ENCODE results near the gene RAD18. TPM values are rescaled to one million over a fixed set of nuclear protein-coding genes. Genes with fewer than 3 reads are reported as not detected.
A peak's percentile ranks its signal among the peaks of the same experiment; 100 is the strongest.

The RAD18 gene
- total RNA-seq, 1 donor from 2014 or later, result 7.6 TPM

DNA sequence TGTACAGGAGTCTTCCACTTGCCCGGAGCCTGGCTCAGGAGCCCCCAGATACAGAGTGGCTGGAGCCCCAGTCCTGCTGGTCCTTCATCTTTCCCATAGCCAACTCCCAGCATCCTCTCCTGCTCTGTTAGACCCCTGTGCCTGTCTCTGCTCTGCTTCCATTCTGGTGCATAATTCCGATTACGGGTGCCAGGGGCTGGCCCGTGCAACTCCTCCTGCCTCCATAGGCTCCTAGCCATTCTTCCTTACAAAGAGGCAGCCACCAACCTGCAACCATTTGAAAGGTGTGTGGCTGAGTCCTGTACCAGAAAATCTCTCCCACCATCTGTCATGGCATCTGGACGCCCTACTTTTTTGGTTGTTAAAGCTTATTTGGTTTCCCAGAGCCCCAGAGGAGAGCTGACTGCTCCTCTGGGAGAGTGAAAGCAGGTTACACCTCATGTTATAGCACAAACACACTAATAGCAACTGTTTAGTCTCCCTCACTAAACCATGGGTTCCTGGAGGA, 5.2 kb upstream of the RAD18 start:
- Histone ChIP-seq H3K36me3 (ENCODE audit: control insufficient read depth, insufficient read depth, low read length) (no peaks in the 10 kb centered on the region), H3K27me3 (ENCODE audit: control insufficient read depth, insufficient read depth, low read length) (peaks cover 5% of the 10 kb centered on the region), H3K4me3 (ENCODE audit: low read depth, low read length) (no peak overlapping the region)
- DNase-seq (ENCODE audit: low read depth), result no peak
- TF ChIP-seq, protein P1, sequence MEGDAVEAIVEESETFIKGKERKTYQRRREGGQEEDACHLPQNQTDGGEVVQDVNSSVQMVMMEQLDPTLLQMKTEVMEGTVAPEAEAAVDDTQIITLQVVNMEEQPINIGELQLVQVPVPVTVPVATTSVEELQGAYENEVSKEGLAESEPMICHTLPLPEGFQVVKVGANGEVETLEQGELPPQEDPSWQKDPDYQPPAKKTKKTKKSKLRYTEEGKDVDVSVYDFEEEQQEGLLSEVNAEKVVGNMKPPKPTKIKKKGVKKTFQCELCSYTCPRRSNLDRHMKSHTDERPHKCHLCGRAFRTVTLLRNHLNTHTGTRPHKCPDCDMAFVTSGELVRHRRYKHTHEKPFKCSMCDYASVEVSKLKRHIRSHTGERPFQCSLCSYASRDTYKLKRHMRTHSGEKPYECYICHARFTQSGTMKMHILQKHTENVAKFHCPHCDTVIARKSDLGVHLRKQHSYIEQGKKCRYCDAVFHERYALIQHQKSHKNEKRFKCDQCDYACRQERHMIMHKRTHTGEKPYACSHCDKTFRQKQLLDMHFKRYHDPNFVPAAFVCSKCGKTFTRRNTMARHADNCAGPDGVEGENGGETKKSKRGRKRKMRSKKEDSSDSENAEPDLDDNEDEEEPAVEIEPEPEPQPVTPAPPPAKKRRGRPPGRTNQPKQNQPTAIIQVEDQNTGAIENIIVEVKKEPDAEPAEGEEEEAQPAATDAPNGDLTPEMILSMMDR (IDR thresholded peaks at IDR 0.05; ENCODE audit: insufficient read depth, low read length, poor library complexity, severe bottlenecking), result no peak

DNA sequence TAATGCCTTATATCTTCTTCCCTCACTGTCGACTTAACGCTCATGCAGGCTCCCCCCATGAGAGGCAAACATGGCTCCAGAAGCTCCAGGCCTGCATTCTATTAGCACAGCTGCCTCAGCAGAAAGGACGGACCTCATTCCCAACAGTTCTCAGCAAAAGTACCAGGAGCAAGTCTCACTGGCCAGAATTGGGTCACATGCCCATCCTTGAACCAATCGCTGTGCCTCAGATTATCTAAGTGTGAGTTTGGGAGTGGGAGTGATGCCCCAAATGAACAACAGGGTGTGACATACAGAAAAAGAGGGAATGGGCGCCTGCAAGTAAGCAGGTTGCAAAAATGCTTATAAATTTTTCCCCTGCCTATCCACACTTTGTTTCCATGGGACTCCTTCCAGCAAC, 4.3 kb upstream of the RAD18 start:
- H3K4me3 ChIP-seq (ENCODE audit: low read depth, low read length), result no peak overlapping the region
- peaks cover 5% of the 10 kb centered on the region for H3K27me3 ChIP-seq (ENCODE audit: control insufficient read depth, insufficient read depth, low read length)
- no peaks in the 10 kb centered on the region for H3K36me3 ChIP-seq (ENCODE audit: control insufficient read depth, insufficient read depth, low read length)
- DNase-seq (ENCODE audit: low read depth), result no peak
- TF ChIP-seq, protein P1 (IDR thresholded peaks at IDR 0.05; ENCODE audit: insufficient read depth, low read length, poor library complexity, severe bottlenecking), result no peak

DNA sequence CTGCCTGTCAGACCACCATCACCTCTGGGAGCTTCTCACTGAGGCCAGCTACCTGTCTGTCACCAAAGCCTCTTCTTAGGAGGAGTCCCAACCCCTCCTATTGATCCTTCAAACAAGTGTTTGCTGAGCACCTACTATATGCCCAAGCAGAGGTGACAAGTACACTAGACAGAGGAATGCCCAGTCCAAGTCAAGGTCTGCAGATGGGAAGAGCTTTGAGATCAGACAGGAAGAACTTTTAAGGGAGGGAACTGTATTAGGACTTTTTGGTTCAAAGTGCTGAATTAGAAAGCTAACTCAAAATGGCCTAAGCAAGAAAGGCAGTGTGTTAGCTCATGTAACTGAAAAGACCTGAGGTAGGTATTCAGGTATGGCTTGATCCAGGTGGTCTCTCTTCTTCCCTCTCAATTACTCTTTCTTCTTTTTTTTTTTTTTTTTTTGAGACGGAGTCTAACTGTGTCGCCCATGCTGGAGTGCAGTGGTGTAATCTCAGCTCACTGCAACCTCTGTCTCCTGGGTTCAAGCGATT, 3.6 kb upstream of the RAD18 start:
- H3K36me3 ChIP-seq (ENCODE audit: control insufficient read depth, insufficient read depth, low read length), result no peaks in the 10 kb centered on the region
- TF ChIP-seq, protein P1 (IDR thresholded peaks at IDR 0.05; ENCODE audit: insufficient read depth, low read length, poor library complexity, severe bottlenecking), result no peak
- H3K27me3 ChIP-seq (ENCODE audit: control insufficient read depth, insufficient read depth, low read length), result peaks cover 5% of the 10 kb centered on the region
- H3K4me3 ChIP-seq (ENCODE audit: low read depth, low read length), result no peak overlapping the region
- DNase-seq (ENCODE audit: low read depth), result no peak

DNA sequence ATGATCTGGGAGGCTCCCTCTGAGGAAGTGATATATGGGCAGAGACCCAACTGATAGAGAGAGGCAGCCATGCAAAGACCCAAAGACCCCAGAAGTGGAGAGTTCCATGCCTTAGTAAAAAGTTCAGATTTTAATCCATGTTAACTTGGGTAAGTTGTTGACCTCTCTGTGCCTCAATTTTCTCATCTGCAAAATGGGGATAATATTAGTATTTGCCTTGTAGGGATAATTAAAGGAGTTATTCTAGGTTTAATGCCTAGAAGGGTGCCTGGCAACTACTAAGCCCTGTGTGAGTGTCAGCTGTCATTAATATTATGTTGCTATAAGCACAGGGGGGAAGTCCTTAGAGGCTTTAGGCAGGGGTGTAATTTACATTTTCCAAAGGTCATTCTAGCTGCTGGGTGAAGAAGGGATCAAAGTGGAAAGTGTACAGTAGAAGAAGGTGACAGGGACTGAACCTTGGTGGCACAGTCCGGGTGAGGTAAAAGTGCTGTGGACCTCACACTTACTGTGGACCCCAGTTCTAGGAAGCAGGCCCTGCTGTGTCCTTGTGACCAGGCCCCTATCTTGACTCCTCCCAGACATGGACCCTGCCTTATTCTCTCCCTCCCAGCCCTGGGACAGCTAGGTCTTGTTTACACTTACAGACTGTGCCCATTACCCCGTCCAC, 3.0 kb upstream of the RAD18 start:
- Histone ChIP-seq H3K27me3 (ENCODE audit: control insufficient read depth, insufficient read depth, low read length) (peaks cover 5% of the 10 kb centered on the region), H3K36me3 (ENCODE audit: control insufficient read depth, insufficient read depth, low read length) (no peaks in the 10 kb centered on the region), H3K4me3 (ENCODE audit: low read depth, low read length) (no peak overlapping the region)
- no peak for DNase-seq (ENCODE audit: low read depth)
- TF ChIP-seq, protein P1 (IDR thresholded peaks at IDR 0.05; ENCODE audit: insufficient read depth, low read length, poor library complexity, severe bottlenecking), result no peak

DNA sequence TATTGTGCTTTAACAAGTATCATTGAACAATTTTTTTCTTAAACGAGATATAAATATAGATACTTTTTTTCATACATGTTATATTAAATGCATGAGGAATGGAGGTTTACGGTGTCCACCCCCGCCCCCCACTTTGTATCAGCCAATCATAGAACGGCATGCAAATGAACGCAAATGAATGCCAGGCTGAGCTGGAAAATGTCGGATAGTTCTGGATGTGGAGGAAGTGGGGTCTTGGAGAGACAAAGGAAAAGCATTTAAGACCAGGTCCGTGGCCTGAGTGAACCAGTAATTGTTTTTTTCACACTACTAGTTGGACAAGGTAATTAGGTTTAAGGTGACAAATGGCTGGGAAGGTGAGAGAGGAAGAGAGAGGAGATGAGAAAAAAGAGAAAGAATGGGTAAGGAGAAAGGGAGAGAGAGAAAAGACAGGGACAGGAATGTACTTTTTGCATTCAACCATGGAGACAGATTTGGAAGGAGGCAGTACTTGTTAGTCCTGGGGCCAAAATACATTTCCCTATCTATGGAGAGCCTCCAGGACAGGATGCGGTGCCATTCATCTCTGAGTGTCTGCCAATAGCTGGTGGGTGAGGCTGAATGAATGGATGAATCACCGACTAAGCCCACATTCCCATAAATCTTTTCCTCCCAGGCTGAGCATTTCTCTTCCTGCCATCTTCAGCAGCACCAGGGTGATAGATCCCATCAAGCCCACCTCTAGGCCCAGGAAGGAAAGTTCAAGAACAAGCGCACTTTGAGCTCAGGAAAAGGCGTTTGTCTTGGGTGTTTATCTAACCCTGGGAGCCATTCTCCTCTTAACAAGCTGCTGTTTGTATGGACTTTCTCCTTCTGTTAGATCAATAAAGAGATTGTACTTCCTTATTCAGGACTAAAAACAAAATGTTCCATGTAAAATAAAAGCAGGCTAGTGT, 1.4 kb upstream of the RAD18 start:
- peak; percentile 55 for DNase-seq (ENCODE audit: low read depth)
- TF ChIP-seq, protein P1 (IDR thresholded peaks at IDR 0.05; ENCODE audit: insufficient read depth, low read length, poor library complexity, severe bottlenecking), result no peak
- Histone ChIP-seq H3K4me3 (ENCODE audit: low read depth, low read length) (no peak overlapping the region), H3K27me3 (ENCODE audit: control insufficient read depth, insufficient read depth, low read length) (peaks cover 5% of the 10 kb centered on the region), H3K36me3 (ENCODE audit: control insufficient read depth, insufficient read depth, low read length) (no peaks in the 10 kb centered on the region)

All from kidney epithelial cell (primary cell).